Astrocyte of the hippocampus (primary cell): ENCODE data around the gene IBA57.
"Not testable (repeated sequence)": the region's sequence is repeated elsewhere in the genome, so short reads cannot be mapped to it uniquely, and the experiment has no call there.

ENCODE experiments used
- DNase-seq: peaks from one replicate; pipeline ENCODE4 v3.0.0; 2011; ENCODE audit warnings: low read depth, low spot score

Gene IBA57

DNA sequence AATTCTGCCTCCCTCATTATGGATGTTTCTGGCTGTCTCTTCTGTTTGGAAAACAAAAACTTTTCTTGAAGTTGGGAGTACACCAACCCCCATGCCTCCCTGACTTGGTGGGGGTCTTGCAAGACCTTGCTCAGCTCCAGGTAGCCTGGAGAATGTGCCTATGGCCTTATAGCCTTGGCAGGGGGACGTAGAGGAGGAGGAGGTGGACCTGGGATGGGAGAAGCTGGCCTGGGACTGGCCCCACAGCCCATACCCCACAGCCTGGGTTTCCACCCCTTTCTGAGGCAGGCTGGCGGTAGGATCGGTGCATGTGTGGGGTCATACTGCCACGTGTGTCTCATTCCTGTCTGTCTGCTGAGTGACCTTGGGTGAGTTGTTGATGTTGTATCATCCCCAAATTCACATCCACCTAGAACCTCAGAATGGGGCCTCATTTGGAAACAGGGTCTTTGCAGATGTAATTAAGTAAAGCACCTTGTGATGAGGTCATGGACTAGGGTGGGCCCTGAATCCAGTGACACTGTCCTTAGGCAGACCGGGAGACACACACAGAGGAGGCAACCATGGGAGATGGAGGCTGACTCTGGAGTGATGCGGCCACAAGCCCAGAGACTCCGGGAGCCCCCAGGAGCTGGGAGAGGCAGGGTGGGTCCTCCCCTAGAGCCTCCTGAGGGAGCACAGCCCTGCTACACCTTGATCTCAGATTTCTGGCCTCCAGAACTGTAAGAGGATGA lies 60.7 kb downstream of the IBA57 start:
- DNase-seq = no peak

DNA sequence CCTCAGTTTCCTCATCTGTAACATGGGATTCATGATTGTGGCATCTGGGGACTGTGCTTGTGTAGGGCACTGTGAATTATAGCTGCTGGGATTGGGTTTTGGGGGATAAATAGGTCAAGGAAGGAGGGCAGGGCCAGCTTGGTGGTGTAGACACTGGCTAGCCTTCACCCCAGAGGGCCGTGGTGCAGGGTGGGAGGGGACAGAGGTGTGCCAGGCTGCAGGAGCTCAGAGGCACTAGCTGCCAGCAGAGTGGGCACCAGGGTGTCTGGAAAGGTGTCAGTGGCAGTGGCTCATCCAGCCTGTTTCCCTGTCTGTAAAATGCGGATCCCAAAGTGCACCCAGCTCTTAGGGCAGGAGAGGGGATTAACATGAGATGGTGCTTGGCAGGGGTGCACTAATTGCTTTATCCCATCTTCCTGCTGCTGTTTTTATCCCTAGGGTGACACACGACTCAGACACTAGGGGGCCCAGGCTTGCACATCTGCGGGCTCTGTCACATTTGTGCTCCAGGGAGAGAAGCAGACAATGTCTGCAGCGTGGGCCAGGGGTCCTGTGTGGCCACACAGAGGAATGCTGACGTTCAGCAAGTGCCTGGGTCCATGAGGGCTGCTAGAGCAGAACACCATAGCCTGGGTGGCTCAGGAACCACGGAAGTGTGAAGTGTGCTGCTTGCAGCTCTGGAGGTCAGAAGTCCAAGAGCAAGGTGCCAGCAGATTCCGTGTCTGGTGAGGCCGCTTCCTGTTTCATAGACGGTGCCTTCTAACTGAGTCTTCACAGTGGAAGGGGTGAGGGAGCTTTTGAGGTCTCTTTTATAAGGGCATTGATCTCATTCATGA lies 61.6 kb downstream of the IBA57 start:
- DNase-seq = no peak

DNA sequence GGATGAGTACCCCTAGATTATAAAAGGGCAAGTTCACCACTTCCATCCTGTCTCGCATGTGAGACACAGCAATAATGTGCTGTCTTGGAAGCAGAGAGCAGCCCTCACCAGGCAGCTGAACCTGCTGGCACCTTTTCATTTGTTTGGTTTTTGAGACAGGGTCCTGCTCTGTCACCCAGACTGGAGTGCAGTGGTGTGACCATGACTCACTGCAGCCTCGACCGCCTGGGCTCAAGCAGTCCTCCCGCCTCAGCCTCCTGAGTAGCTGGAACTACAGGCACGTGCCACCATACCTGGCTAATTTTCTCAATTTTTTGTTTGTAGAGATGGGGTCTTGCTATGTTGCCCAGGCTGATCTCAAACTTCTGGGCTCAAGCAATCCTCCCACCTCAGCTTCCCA lies 62.5 kb downstream of the IBA57 start:
- DNase-seq = not testable (repeated sequence)

DNA sequence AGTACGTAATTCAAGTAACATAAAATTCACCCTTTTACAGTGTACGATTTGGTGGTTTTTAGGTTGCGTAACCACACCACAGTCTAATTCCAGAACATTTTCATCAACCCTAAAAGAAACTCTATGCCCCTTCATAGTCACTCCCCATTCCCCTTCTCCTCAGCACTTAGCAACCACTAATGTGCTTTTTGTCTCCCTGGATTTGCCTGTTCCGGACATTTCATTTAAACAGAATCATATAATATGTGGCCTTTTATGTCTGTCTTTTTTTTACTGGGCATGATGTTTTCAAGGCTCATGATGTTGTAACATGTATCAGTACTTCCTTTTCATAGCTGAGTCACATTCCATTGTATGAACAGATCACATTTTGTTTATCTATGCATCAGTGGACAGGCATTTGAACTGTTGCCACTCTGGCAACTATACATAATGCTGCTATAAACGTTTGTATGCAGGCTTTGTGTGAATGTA lies 63.0 kb downstream of the IBA57 start:
- peak; percentile 69 for DNase-seq

DNA sequence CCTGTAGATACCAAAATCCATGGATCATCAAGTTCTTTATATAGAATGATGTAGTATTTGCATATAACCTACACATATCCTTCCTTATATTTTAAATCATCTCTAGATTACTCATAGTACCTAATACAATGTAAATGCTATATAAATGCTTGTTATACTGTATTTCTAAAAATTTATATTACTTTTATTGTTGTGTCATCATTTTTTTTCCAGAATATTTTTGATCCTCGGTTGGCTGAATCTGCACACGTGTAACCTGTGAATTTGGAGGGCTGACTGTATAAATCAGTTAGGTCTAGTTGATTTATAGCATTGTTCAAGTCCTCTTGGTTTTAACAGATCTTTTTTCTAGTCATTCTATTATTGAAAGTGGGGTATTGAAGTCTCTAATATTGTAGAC lies 65.6 kb downstream of the IBA57 start:
- no peak for DNase-seq
